C4-2B (cell line): ENCODE data around the gene RGS17.

ENCODE experiments used
- ZFX ChIP-seq: fragments of 450-650 bp; IDR thresholded peaks from 2 replicates; pipeline ENCODE4 v1.6.1; 2017
- TF ChIP-seq, protein P1 (sequence below): fragments of 450-650 bp; conservative IDR thresholded peaks from 2 replicates; pipeline ENCODE4 v1.5.1; 2017; ENCODE audit warnings: mild to moderate bottlenecking

DNA sequence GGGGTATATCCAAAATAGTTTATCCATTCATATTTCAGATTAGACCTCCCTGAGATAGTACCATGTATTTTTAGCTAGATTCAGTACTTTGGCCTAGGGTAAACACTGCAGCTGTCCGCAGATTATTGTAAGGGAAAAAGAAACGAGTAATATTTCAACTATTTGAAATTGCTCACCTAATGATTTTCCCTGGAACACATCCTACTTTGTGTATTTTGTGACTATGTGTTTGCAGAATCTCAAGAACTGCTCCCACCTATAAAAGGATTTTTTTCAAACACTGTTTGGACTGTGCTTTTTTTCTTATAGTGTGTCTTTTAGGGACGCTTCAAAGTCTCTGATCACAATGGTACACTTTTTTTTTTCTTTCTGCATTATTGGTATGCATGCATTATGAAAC, 42.3 kb downstream of the RGS17 start:
- TF ChIP-seq, protein P1, sequence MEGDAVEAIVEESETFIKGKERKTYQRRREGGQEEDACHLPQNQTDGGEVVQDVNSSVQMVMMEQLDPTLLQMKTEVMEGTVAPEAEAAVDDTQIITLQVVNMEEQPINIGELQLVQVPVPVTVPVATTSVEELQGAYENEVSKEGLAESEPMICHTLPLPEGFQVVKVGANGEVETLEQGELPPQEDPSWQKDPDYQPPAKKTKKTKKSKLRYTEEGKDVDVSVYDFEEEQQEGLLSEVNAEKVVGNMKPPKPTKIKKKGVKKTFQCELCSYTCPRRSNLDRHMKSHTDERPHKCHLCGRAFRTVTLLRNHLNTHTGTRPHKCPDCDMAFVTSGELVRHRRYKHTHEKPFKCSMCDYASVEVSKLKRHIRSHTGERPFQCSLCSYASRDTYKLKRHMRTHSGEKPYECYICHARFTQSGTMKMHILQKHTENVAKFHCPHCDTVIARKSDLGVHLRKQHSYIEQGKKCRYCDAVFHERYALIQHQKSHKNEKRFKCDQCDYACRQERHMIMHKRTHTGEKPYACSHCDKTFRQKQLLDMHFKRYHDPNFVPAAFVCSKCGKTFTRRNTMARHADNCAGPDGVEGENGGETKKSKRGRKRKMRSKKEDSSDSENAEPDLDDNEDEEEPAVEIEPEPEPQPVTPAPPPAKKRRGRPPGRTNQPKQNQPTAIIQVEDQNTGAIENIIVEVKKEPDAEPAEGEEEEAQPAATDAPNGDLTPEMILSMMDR: no peak
- TF ChIP-seq ZFX: no peak
